Spleen (tissue), 11 donors: ENCODE results near the gene NRIP2. TPM values are rescaled to one million over a fixed set of nuclear protein-coding genes. Genes with fewer than 3 reads are reported as not detected.
A peak's percentile ranks its signal among the peaks of the same experiment; 100 is the strongest.

Source experiments
- DNase-seq: peaks from one replicate; pipeline ENCODE4 v3.0.0-alpha.2; 2020
- H3K27ac ChIP-seq, 8 donors: fragments of 200-600 bp; sonication (generic) in 7 of 8; 1 replicate in 4 of 8; 2 replicates in 4 of 8; pipeline versions ENCODE4 v1.5.0 to v1.8.0; 2016 to 2021; ENCODE audit warnings: inconsistent platforms in 4 of 8, mild to moderate bottlenecking in 4 of 8, moderate library complexity in 1 of 8
- H3K27me3 ChIP-seq, 7 donors: fragments of 200-600 bp; sonication (generic) in 6 of 7; replicated peaks in 1 of 7; 1 replicate in 4 of 7; 2 replicates in 3 of 7; pipeline versions ENCODE4 v1.5.0 to v1.8.0; 2016 to 2021; ENCODE audit warnings: inconsistent platforms in 3 of 7, mild to moderate bottlenecking in 1 of 7
- H3K36me3 ChIP-seq, 6 donors: fragments of 200-600 bp; sonication (generic) in 5 of 6; 1 replicate in 4 of 6; 2 replicates in 2 of 6; pipeline versions ENCODE4 v1.5.0 to v1.8.0; 2016 to 2021; ENCODE audit warnings: inconsistent platforms in 2 of 6
- H3K4me1 ChIP-seq, 6 donors: fragments of 200-600 bp; sonication (generic) in 5 of 6; 1 replicate in 3 of 6; 2 replicates in 3 of 6; pipeline versions ENCODE4 v1.5.0 to v1.8.0; 2016 to 2021; ENCODE audit warnings: inconsistent platforms in 3 of 6
- H3K4me3 ChIP-seq, 8 donors: fragments of 200-600 bp; sonication (generic) in 7 of 8; 1 replicate in 4 of 8; 2 replicates in 4 of 8; pipeline versions ENCODE4 v1.5.0 to v1.8.0; 2016 to 2021; ENCODE audit warnings: inconsistent platforms in 4 of 8, mild to moderate bottlenecking in 4 of 8, moderate library complexity in 2 of 8
- H3K9me3 ChIP-seq, 8 donors: fragments of 200-600 bp; sonication (generic) in 7 of 8; 1 replicate in 4 of 8; 2 replicates in 4 of 8; pipeline versions ENCODE4 v1.5.0 to v1.8.0; 2016 to 2021; ENCODE audit warnings: inconsistent platforms in 4 of 8
- CTCF ChIP-seq, 11 experiments: fragments of 200-600 bp in 7 of 11; fragments of 450-650 bp in 4 of 11; sonication (generic) in 4 of 11; IDR thresholded peaks in 8 of 11; conservative IDR thresholded peaks in 3 of 11; 1 replicate in 7 of 11; 2 replicates in 4 of 11; pipeline versions ENCODE4 v1.4.0 to v1.8.0; 2016 to 2021; ENCODE audit warnings: antibody characterized with exemption in 11 of 11, inconsistent platforms in 4 of 11, mild to moderate bottlenecking in 1 of 11
- POLR2A ChIP-seq, 3 donors: fragments of 450-650 bp; IDR thresholded peaks; one replicate each; pipeline ENCODE4 v1.5.1; 2017; ENCODE audit warnings: antibody characterized with exemption in 3 of 3, mild to moderate bottlenecking in 1 of 3
- POLR2AphosphoS5 ChIP-seq, 3 donors: sonication (generic); formaldehyde crosslinking; IDR thresholded peaks; one replicate each; pipeline ENCODE4 v1.5.1; 2017; ENCODE audit warnings: antibody characterized with exemption in 3 of 3
- WGBS, 5 donors: extraction: QIAGEN DNeasy Blood & Tissue Kit in 3 of 5; methylation state at CpG; one replicate each; pipeline versions ENCODE4 v1.1.5 to v1.1.7; 2013 to 2018; 5-methylcytosine and 5-hydroxymethylcytosine counted together
- intact Hi-C: fragments of 100-400 bp; cut with DNase I; formaldehyde crosslinking; loops from one replicate; pipeline ENCODE4 v1.15.0; 2023; ENCODE audit warnings: low total_unique reads
- polyA plus RNA-seq, 3 donors: library from polyadenylated mRNA; stranded (reverse); fragments of 200-250 nt; gene quantifications; one replicate each; pipeline ENCODE4 v1.2.1, GENCODE V29; 2013
- total RNA-seq, 7 donors: library from RNA; depleted of rRNA in 3 of 7; stranded (reverse); fragments of >200 nt in 3 of 7; fragmentation: NEBNext Ultra II Directional in 4 of 7; extraction: Animal tissue kit (Norgen Biotek cat#: 25700) in 4 of 7; gene quantifications; one replicate each; pipeline versions ENCODE4 v1.1.0 to v1.2.1, GENCODE V29; 2016 to 2021
- donor health status: healthy with polysubstance abuse.
- donor health status: DM: no; HTN: no; CAD: no; lungs with moderate emphysema.
- donor health status: DM: no; HTN: no; CAD: no.
- donor health status: Bipolar disorder and iron deficiency.
- donor health status: healthy.
- donor health status: DM: no; HTN: no; CAD: no.
- donor health status: DM: yes; HTN: yes; CAD: no.

NRIP2 gene
- total and polyA plus RNA-seq, 10 donors = 1.3 to 18.8 (median 10.5) TPM

GRCh38 chr12:2862876-2863275, 28.0 kb upstream of the NRIP2 start:
- Histone ChIP-seq H3K36me3 (peaks cover 0 to 100% (median 10%) of the 10 kb centered on the region in 6 donors), H3K4me3 (no peak overlapping the region), H3K27me3 (no peaks in the 10 kb centered on the region), H3K27ac (no peak overlapping the region), H3K9me3 (no peaks in the 10 kb centered on the region), H3K4me1 (no peaks in the 10 kb centered on the region)
- DNase-seq = peak; percentile 32
- intact Hi-C loops = no loop called here
- 93 to 97% (median 96%) methylated on average over 7 of the region's 7 CpGs for WGBS, 5 donors
- TF ChIP-seq POLR2AphosphoS5 (IDR thresholded peaks at IDR 0.05) (no peak), CTCF (IDR thresholded peaks at IDR 0.05 in 8 of 11, conservative IDR thresholded peaks at IDR 0.05 in 3 of 11) (no peak), POLR2A (IDR thresholded peaks at IDR 0.05) (no peak)

DNA sequence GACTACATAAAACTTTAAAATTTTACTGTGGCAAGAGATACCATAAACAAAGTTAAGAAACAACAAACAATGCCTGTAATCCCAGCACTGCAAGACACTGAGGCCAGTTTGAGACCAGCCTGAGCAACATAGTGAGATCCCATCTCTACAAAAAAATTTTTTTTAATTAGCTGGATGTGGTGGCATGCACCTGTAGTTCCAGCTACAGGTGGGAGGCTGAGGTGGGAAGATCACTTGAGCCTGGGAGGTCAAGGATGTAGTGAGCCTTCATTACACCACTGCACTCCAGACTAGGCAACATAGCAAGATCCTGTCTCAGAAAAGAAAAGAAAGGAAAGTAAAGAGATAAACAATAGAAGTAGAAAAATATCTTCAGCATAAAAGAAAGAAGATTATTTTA, 25.3 kb upstream of the NRIP2 start:
- Histone ChIP-seq H3K4me1 (no peaks in the 10 kb centered on the region), H3K9me3 (no peaks in the 10 kb centered on the region), H3K4me3 (no peak overlapping the region), H3K27ac (peak overlapping the region in 1 of 8 donors; percentile 67), H3K36me3 (peaks cover 0 to 91% (median 13%) of the 10 kb centered on the region in 6 donors), H3K27me3 (no peaks in the 10 kb centered on the region)
- TF ChIP-seq POLR2AphosphoS5 (IDR thresholded peaks at IDR 0.05) (no peak), POLR2A (IDR thresholded peaks at IDR 0.05) (no peak), CTCF (IDR thresholded peaks at IDR 0.05 in 8 of 11, conservative IDR thresholded peaks at IDR 0.05 in 3 of 11) (no peak)
- intact Hi-C loops = no loop called here
- DNase-seq = no peak

DNA sequence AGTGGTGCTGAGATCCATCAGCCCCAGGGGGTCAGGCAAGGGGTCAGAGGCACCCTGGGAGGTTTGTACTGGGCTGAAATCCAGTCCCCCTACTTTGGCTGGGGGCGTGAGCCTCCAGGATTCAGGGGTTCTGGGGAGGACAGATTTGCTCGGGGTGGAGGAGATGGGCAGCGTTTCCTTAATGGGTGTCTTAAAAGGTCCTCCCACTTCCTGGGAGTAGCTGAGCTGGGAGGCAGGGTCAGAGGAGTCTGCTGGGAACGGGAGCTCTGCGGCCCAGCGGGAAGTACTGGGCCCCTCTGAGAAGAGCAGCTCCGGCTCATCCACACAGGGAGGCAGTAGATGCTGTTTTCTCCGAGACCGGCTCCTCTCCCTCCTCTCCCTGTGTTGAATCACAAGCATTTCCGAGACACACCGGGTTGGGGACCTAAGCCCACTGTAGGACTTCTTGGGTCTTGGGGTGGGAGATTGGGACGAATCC, 24.1 kb upstream of the NRIP2 start:
- intact Hi-C loops = no loop called here
- no peaks in the 10 kb centered on the region for H3K4me1 ChIP-seq
- peak; percentile 68 for DNase-seq
- peak overlapping the region in 7 of 8 donors; percentile 31 to 67 (median 57) for H3K27ac ChIP-seq
- no peak overlapping the region for H3K4me3 ChIP-seq
- H3K36me3 ChIP-seq = peaks cover 0 to 82% (median 13%) of the 10 kb centered on the region in 6 donors
- TF ChIP-seq POLR2AphosphoS5 (IDR thresholded peaks at IDR 0.05) = peak in 1 of 3 donors; percentile 34
- no peak for TF ChIP-seq POLR2A (IDR thresholded peaks at IDR 0.05)
- H3K9me3 ChIP-seq = no peaks in the 10 kb centered on the region
- WGBS, 5 donors = 77 to 90% (median 79%) methylated on average over 11 to 12 of the region's 12 CpGs
- no peaks in the 10 kb centered on the region for H3K27me3 ChIP-seq

GRCh38 chr12:2858334-2858733, 23.5 kb upstream of the NRIP2 start:
- no peaks in the 10 kb centered on the region for H3K27me3 ChIP-seq
- DNase-seq = no peak
- no peaks in the 10 kb centered on the region for H3K9me3 ChIP-seq
- H3K4me3 ChIP-seq = no peak overlapping the region
- intact Hi-C loops = no loop called here
- no peak for TF ChIP-seq POLR2A (IDR thresholded peaks at IDR 0.05)
- peak overlapping the region in 6 of 8 donors; percentile 36 to 67 (median 58) for H3K27ac ChIP-seq
- peaks cover 0 to 5% (median 0%) of the 10 kb centered on the region in 6 donors for H3K4me1 ChIP-seq
- peaks cover 0 to 75% (median 13%) of the 10 kb centered on the region in 6 donors for H3K36me3 ChIP-seq
- 70 to 92% (median 86%) methylated on average over 2 of the region's 2 CpGs for WGBS, 5 donors

GRCh38 chr12:2857576-2857975, 22.7 kb upstream of the NRIP2 start:
- intact Hi-C loops = no loop called here
- 93 to 99% (median 97%) methylated on average over 7 of the region's 7 CpGs for WGBS, 5 donors
- no peaks in the 10 kb centered on the region for H3K27me3 ChIP-seq
- H3K4me3 ChIP-seq = no peak overlapping the region
- no peaks in the 10 kb centered on the region for H3K9me3 ChIP-seq
- peak; percentile 22 for DNase-seq
- no peak overlapping the region for H3K27ac ChIP-seq
- no peak for TF ChIP-seq POLR2A (IDR thresholded peaks at IDR 0.05)
- TF ChIP-seq CTCF (IDR thresholded peaks at IDR 0.05 in 8 of 11, conservative IDR thresholded peaks at IDR 0.05 in 3 of 11) = no peak
- peaks cover 0 to 68% (median 13%) of the 10 kb centered on the region in 6 donors for H3K36me3 ChIP-seq
- H3K4me1 ChIP-seq = peaks cover 0 to 5% (median 0%) of the 10 kb centered on the region in 6 donors
